SK-N-SH (cell line): ENCODE data around the gene NSUN7.

Source experiments
- EZH2phosphoT487 ChIP-seq: fragments of 200-600 bp; sonication (generic); IDR thresholded peaks from 2 replicates; pipeline ENCODE4 v1.6.1; 2017; ENCODE audit warnings: low read depth, mixed run types, mild to moderate bottlenecking, antibody characterized with exemption, moderate library complexity, borderline replicate concordance
- FOXJ3 ChIP-seq: sonication (generic); formaldehyde crosslinking; IDR thresholded peaks from 2 replicates; pipeline ENCODE4 v1.5.1; 2020; ENCODE audit warnings: mild to moderate bottlenecking, missing genetic modification reagents
- RXRA ChIP-seq: IDR thresholded peaks from 2 replicates; pipeline ENCODE4 v1.4.0; 2012; ENCODE audit warnings: low read depth, mild to moderate bottlenecking, borderline replicate concordance
- SIN3A ChIP-seq: IDR thresholded peaks from 2 replicates; pipeline ENCODE4 v1.6.1; 2012; ENCODE audit warnings: low read depth, mild to moderate bottlenecking, low read length, moderate library complexity, borderline replicate concordance
- SMC3 ChIP-seq: IDR thresholded peaks from 2 replicates; pipeline ENCODE4 v1.6.1; 2012; ENCODE audit warnings: low read depth, low read length, improper control_type of control experiment
- TF ChIP-seq, protein P1 (sequence below): fragments of 200-600 bp; sonication (generic); IDR thresholded peaks from 2 replicates; pipeline ENCODE4 v1.6.1; 2017; ENCODE audit warnings: antibody characterized with exemption, mild to moderate bottlenecking, moderate library complexity

DNA sequence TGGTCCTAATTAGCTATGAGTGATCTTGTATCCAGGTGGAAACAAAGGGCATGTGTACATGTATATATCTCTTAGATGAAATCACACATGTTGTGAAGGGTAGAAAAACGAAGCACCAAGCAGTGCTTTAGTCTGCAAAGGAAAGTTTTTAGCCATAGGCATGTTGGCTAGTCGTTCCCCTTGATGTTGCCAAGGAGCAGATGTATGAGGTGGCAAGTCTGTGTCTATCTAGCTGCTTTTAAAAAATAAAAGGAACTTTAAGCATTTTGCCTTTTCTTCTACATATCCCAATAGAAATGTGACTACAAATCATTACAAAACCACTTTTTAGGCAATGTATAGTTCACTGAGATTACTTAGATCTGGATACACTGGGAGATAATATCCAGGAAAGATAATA is 63.1 kb downstream of the NSUN7 start:
- TF ChIP-seq RXRA (no peak), SMC3 (no peak), EZH2phosphoT487 (no peak), FOXJ3 (no peak), SIN3A (no peak)
- TF ChIP-seq, protein P1, sequence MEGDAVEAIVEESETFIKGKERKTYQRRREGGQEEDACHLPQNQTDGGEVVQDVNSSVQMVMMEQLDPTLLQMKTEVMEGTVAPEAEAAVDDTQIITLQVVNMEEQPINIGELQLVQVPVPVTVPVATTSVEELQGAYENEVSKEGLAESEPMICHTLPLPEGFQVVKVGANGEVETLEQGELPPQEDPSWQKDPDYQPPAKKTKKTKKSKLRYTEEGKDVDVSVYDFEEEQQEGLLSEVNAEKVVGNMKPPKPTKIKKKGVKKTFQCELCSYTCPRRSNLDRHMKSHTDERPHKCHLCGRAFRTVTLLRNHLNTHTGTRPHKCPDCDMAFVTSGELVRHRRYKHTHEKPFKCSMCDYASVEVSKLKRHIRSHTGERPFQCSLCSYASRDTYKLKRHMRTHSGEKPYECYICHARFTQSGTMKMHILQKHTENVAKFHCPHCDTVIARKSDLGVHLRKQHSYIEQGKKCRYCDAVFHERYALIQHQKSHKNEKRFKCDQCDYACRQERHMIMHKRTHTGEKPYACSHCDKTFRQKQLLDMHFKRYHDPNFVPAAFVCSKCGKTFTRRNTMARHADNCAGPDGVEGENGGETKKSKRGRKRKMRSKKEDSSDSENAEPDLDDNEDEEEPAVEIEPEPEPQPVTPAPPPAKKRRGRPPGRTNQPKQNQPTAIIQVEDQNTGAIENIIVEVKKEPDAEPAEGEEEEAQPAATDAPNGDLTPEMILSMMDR, result no peak
